Measurements from ENCODE around the gene CCDC195. TPM values are rescaled to one million over a fixed set of nuclear protein-coding genes. Genes with fewer than 3 reads are reported as not detected.

Gene CCDC195, protein sequence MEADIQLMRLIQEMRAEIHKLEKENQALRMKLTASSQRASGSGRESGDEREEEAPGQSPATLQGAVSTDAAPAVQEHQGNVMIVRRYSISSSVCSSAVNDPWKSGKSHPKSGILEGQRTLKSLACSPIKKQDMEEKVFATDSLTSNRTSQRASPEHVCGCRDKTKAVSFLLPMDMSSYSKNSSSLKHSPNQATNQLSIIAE
- total RNA-seq, result not detected

DNA sequence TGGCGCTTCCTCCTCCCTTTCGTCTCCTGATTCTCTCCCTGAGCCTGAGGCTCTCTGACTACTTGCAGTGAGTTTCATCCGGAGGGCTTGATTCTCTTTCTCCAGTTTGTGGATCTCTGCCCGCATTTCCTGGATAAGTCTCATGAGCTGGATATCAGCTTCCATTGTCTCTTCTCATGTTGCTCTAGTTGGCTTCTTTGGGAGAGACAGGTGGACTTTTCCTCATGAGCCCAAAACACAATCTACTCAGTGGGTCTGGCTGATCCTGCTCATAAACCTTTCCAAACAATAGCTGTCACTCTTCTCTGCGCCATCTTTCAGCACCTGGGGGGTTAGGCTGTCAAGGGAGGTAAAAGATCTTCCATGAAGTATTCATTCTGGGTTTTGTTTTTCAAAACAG is at the start of gene CCDC195:
Gene CCDC195 (minus strand): TSS at position 165 of the 400 bp plus-strand sequence. CDS start 0 bp downstream, at position 165.
- Mint-ChIP-seq H3K9me3 (no peaks in the 10 kb centered on the region), H3K27ac (no peak within 1 kb of the TSS), H3K4me1 (ENCODE audit: low read depth) (no peaks in the 10 kb centered on the region), H3K36me3 (ENCODE audit: low read depth) (no peaks in the 10 kb centered on the region), H3K4me3 (no peak within 1 kb of the TSS), H3K27me3 (peaks cover 2% of the 10 kb centered on the region)
- ChIA-PET CTCF (no interaction called here), POLR2A (no interaction called here)
- DNase-seq (no peak), ATAC-seq (no peak)
- intact Hi-C loops (cut with micrococcal nuclease), result no loop called here
- TF ChIP-seq, protein P1, sequence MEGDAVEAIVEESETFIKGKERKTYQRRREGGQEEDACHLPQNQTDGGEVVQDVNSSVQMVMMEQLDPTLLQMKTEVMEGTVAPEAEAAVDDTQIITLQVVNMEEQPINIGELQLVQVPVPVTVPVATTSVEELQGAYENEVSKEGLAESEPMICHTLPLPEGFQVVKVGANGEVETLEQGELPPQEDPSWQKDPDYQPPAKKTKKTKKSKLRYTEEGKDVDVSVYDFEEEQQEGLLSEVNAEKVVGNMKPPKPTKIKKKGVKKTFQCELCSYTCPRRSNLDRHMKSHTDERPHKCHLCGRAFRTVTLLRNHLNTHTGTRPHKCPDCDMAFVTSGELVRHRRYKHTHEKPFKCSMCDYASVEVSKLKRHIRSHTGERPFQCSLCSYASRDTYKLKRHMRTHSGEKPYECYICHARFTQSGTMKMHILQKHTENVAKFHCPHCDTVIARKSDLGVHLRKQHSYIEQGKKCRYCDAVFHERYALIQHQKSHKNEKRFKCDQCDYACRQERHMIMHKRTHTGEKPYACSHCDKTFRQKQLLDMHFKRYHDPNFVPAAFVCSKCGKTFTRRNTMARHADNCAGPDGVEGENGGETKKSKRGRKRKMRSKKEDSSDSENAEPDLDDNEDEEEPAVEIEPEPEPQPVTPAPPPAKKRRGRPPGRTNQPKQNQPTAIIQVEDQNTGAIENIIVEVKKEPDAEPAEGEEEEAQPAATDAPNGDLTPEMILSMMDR (IDR thresholded peaks at IDR 0.05), result no peak

DNA sequence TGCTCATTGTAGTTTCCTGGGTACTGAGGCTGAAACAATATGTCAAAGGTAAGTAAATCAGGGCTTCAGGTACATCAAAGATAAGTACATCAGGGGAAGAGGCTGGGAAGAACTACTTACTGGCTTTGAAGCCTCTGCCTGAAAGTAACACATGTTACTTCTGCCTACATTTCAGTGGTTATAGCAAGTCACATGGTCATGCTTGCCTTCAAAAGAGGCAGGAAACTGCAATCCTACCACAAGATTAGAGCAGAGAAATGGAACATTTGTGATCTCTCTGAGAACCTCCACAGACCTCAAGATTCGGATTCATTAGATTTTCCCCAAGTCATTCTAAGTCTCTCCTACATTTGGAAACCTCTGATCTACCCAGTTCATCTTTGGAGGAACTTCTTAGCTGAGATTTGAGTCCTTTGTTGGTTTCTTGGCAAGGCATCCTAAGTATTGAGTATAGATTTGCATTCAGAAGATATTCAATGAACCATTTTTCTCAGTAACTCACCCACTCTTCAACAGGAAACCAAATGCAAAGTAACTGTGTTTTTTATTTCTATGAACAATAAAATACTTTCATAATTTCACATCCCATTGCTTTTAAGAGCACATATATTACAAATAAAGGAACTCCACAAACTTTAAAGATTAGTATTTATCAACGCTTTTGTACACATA is 48.5 kb upstream of the CCDC195 start:
- no peak overlapping the region for H3K4me3 Mint-ChIP-seq
- POLR2A ChIA-PET, result interaction anchor here (0.6 to 0.9 kb wide), 2 partner anchors 11 to 630 kb away, joined by 3 to 4 read pairs; no protein-coding TSS in a partner anchor
- H3K27ac Mint-ChIP-seq, result peak overlapping the region; percentile 77
- TF ChIP-seq, protein P1 (IDR thresholded peaks at IDR 0.05), result no peak
- intact Hi-C loops (cut with micrococcal nuclease), result no loop called here
- CTCF ChIA-PET, result interaction anchor here (0.7 to 1.8 kb wide), 2 partner anchors 13 to 29 kb away, joined by 3 to 14 read pairs; no protein-coding TSS in a partner anchor
- ATAC-seq (peak; percentile 78), DNase-seq (no peak)
- H3K36me3 Mint-ChIP-seq (ENCODE audit: low read depth), result peaks cover 86% of the 10 kb centered on the region
- H3K9me3 Mint-ChIP-seq, result peaks cover 6% of the 10 kb centered on the region
- H3K4me1 Mint-ChIP-seq (ENCODE audit: low read depth), result peaks cover 32% of the 10 kb centered on the region
- H3K27me3 Mint-ChIP-seq, result no peaks in the 10 kb centered on the region

DNA sequence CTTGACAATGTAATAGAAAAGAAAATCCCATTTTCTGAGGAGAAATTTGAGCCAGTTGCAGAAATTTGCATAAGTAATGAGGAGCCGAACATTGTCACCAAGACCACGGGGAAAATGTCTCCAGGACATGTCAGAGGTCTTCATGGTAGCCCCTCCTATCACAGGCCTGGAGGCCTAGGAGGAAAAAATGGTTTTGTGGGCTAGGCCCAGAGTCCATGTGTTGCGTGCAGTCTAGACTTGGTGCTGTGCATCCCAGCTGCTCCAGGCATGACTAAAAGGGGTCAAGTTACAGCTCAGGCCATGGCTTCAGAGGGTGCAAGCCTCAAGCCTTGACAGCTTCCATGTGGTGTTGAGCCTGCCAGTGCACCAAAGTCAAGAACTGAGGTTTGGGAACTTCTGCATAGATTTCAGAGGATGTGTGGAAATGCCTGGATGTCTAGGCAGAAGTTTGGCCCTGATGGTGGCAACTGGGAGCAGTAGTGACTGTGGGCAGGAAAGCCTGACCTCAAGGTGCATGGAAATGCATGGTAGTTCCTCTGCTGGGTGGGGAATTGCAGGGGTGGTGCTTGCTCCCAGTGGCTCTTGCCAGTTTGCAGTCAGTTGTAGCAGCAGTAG is 41.9 kb upstream of the CCDC195 start:
- intact Hi-C loops (cut with micrococcal nuclease), result no loop called here
- POLR2A ChIA-PET, result no interaction called here
- Mint-ChIP-seq H3K4me3 (no peak overlapping the region), H3K4me1 (ENCODE audit: low read depth) (no peaks in the 10 kb centered on the region), H3K27ac (no peak overlapping the region), H3K36me3 (ENCODE audit: low read depth) (peaks cover 58% of the 10 kb centered on the region), H3K27me3 (no peaks in the 10 kb centered on the region), H3K9me3 (peaks cover 30% of the 10 kb centered on the region)
- TF ChIP-seq, protein P1 (IDR thresholded peaks at IDR 0.05), result no peak
- CTCF ChIA-PET, result no interaction called here
- ATAC-seq (no peak), DNase-seq (no peak)

DNA sequence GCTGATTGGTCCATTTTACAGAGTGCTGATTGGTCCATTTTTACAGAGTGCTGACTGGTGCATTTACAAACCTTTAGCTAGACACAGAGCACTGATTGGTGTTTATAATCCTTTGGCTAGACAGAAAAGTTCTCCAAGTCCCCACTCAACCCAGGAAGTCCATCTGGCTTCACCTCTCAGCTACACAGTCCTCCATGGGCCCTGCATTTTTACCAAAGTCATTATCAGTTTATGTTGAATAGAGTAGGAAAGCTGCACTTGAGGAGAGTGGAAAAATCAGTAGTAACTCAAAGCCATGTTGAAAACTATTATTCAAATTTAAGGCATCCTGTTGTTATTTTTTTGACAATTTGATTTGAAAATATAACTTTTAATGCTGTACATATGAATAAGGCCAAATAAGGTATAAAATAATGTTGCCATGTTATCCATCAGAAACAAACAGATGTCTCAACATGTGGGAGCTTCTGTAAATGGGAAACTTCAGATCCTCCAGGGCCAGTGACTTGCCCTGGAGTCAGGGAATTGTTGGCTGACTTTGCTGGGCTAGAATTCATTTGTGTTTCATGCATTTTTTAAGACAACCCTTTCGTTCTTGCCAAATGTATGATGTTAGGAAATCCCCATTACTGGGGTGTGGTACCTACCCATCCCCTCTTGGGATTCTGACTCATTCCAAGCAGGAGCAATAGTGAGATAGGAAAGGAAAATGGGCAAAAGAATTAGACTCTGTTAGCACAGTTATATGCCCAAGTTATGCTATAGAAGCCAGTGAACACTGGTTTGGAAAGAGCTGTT is 37.8 kb upstream of the CCDC195 start:
- POLR2A ChIA-PET, result interaction anchor here (0.8 kb wide), 1 partner anchor 10 kb away, joined by 4 read pairs; no protein-coding TSS in a partner anchor
- TF ChIP-seq, protein P1 (IDR thresholded peaks at IDR 0.05), result no peak
- H3K27ac Mint-ChIP-seq, result no peak overlapping the region
- no peaks in the 10 kb centered on the region for H3K27me3 Mint-ChIP-seq
- ATAC-seq, result no peak
- H3K9me3 Mint-ChIP-seq, result peaks cover 21% of the 10 kb centered on the region
- no peaks in the 10 kb centered on the region for H3K4me1 Mint-ChIP-seq (ENCODE audit: low read depth)
- DNase-seq, result no peak
- peaks cover 21% of the 10 kb centered on the region for H3K36me3 Mint-ChIP-seq (ENCODE audit: low read depth)
- CTCF ChIA-PET, result interaction anchor here (1.2 kb wide), 1 partner anchor 429 kb away, joined by 3 read pairs; no protein-coding TSS in a partner anchor
- intact Hi-C loops (cut with micrococcal nuclease), result no loop called here
- no peak overlapping the region for H3K4me3 Mint-ChIP-seq

Measured in activated CD8-positive, alpha-beta T cell treated with anti-CD3 and anti-CD28 coated beads for 36 hours (primary cell).